Progenitor cell of endocrine pancreas (in vitro differentiated cells): Measurements from ENCODE around the gene ZYG11A. TPM values are rescaled to one million over a fixed set of nuclear protein-coding genes. Genes with fewer than 3 reads are reported as not detected.

ENCODE experiments used
- DNase-seq: peaks from one replicate; pipeline ENCODE4 v3.0.0; 2021; ENCODE audit warnings: low spot score; ENCODE audit not compliant: unreplicated experiment
- H3K27ac Mint-ChIP-seq: 2 replicates; pipeline ENCODE4 v1.8.0; 2021; ENCODE audit warnings: mild to moderate bottlenecking, moderate library complexity, mixed read lengths
- H3K27me3 Mint-ChIP-seq: 2 replicates; pipeline ENCODE4 v1.8.0; 2021; ENCODE audit warnings: mixed read lengths
- H3K36me3 Mint-ChIP-seq: 2 replicates; pipeline ENCODE4 v1.8.0; 2022; ENCODE audit warnings: mixed read lengths; ENCODE audit not compliant: insufficient read depth
- H3K4me1 Mint-ChIP-seq: 2 replicates; pipeline ENCODE4 v1.8.0; 2021; ENCODE audit warnings: low read depth, mixed read lengths
- H3K4me3 Mint-ChIP-seq: 2 replicates; pipeline ENCODE4 v1.8.0; 2021; ENCODE audit warnings: low read depth, mild to moderate bottlenecking, moderate library complexity, mixed read lengths
- H3K9me3 Mint-ChIP-seq: 2 replicates; pipeline ENCODE4 v1.8.0; 2021; ENCODE audit warnings: low read depth, mixed read lengths
- CTCF ChIP-seq: fragments of 200-600 bp; sonication (generic); IDR thresholded peaks from one replicate; pipeline ENCODE4 v1.5.0; 2021; ENCODE audit warnings: antibody characterized with exemption, mild to moderate bottlenecking; ENCODE audit not compliant: unreplicated experiment
- total RNA-seq: library from RNA; stranded (reverse); gene quantifications from 2 replicates; pipeline ENCODE4 v1.2.1, GENCODE V29; 2021

Gene ZYG11A
- total RNA-seq, 1 donor from 2014 or later, result not detected

- Mint-ChIP-seq H3K4me1 (peaks cover 4% of the 10 kb centered on the region), H3K27ac (no peak overlapping the region), H3K27me3 (no peaks in the 10 kb centered on the region), H3K9me3 (no peaks in the 10 kb centered on the region), H3K36me3 (no peaks in the 10 kb centered on the region), H3K4me3 (no peak overlapping the region)
- no peak for TF ChIP-seq CTCF
- DNase-seq, result no peak
These were observed 57.8 kb downstream of the ZYG11A start for GRCh38 chr1:52900402-52900801.

- peaks cover 13% of the 10 kb centered on the region for H3K4me1 Mint-ChIP-seq
- no peak overlapping the region for H3K27ac Mint-ChIP-seq
- DNase-seq, result no peak
- H3K4me3 Mint-ChIP-seq, result no peak overlapping the region
- TF ChIP-seq CTCF, result no peak
- no peaks in the 10 kb centered on the region for H3K27me3 Mint-ChIP-seq
- H3K36me3 Mint-ChIP-seq, result no peaks in the 10 kb centered on the region
- H3K9me3 Mint-ChIP-seq, result no peaks in the 10 kb centered on the region
These were observed 58.8 kb downstream of the ZYG11A start for GRCh38 chr1:52901384-52901783.

- no peak for DNase-seq
- no peak for TF ChIP-seq CTCF
- H3K27me3 Mint-ChIP-seq, result no peaks in the 10 kb centered on the region
- no peak overlapping the region for H3K4me3 Mint-ChIP-seq
- H3K27ac Mint-ChIP-seq, result no peak overlapping the region
- H3K4me1 Mint-ChIP-seq, result peaks cover 16% of the 10 kb centered on the region
- no peaks in the 10 kb centered on the region for H3K9me3 Mint-ChIP-seq
- peaks cover 2% of the 10 kb centered on the region for H3K36me3 Mint-ChIP-seq
These were observed 61.8 kb downstream of the ZYG11A start for GRCh38 chr1:52904208-52904926.

- Mint-ChIP-seq H3K4me3 (no peak overlapping the region), H3K27me3 (no peaks in the 10 kb centered on the region), H3K9me3 (no peaks in the 10 kb centered on the region), H3K4me1 (peaks cover 13% of the 10 kb centered on the region), H3K27ac (no peak overlapping the region), H3K36me3 (peaks cover 4% of the 10 kb centered on the region)
- no peak for DNase-seq
- peak; percentile 47 for TF ChIP-seq CTCF
These were observed 62.6 kb downstream of the ZYG11A start for GRCh38 chr1:52904927-52905698.

GRCh38 chr1:52906135-52906603 is 63.6 kb downstream of the ZYG11A start:
- peaks cover 13% of the 10 kb centered on the region for H3K4me1 Mint-ChIP-seq
- H3K27ac Mint-ChIP-seq, result no peak overlapping the region
- H3K4me3 Mint-ChIP-seq, result no peak overlapping the region
- H3K9me3 Mint-ChIP-seq, result no peaks in the 10 kb centered on the region
- TF ChIP-seq CTCF, result no peak
- no peaks in the 10 kb centered on the region for H3K27me3 Mint-ChIP-seq
- no peak for DNase-seq
- H3K36me3 Mint-ChIP-seq, result peaks cover 4% of the 10 kb centered on the region
